ENCODE measurements around the gene BLOC1S4.

DNA sequence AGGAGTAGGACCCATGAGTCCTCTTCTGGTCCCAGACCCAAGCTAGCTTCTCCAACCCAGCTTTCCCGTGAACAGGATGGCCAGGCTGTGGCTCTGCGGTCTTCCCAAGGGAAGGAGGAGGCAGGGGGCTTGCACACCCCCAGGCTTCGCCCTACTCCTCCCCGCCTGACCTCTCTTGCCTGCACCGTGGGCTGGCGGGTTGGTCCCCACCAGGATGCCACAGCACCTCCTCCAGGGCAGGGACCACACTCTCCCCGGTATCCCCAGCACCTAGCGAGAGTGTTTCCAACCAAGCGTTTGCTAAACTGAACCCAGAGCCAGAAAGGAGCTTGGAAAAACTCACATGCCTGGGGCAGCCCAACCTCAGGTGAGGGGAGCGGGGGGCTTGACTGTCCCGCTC, 31.3 kb upstream of the BLOC1S4 start:
- TF ChIP-seq, protein P1, sequence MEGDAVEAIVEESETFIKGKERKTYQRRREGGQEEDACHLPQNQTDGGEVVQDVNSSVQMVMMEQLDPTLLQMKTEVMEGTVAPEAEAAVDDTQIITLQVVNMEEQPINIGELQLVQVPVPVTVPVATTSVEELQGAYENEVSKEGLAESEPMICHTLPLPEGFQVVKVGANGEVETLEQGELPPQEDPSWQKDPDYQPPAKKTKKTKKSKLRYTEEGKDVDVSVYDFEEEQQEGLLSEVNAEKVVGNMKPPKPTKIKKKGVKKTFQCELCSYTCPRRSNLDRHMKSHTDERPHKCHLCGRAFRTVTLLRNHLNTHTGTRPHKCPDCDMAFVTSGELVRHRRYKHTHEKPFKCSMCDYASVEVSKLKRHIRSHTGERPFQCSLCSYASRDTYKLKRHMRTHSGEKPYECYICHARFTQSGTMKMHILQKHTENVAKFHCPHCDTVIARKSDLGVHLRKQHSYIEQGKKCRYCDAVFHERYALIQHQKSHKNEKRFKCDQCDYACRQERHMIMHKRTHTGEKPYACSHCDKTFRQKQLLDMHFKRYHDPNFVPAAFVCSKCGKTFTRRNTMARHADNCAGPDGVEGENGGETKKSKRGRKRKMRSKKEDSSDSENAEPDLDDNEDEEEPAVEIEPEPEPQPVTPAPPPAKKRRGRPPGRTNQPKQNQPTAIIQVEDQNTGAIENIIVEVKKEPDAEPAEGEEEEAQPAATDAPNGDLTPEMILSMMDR (IDR thresholded peaks at IDR 0.05), result no peak
- no peak for TF ChIP-seq POLR2A (IDR thresholded peaks at IDR 0.05)
